Muscle layer of colon (tissue), 2 donors: ENCODE results near the gene TRIP10.
"Not testable (repeated sequence)": the region's sequence is repeated elsewhere in the genome, so short reads cannot be mapped to it uniquely, and the experiment has no call there.

Experiments used
- H3K27ac ChIP-seq: one replicate; pipeline ENCODE4 v1.7.0; 2013; ENCODE audit warnings: low read depth, mild to moderate bottlenecking, low read length, moderate library complexity
- H3K27me3 ChIP-seq, 2 donors: one replicate each; pipeline ENCODE4 v1.7.0; 2013; ENCODE audit warnings: low read length in 2 of 2, mild to moderate bottlenecking in 2 of 2; ENCODE audit not compliant: insufficient read depth in 2 of 2, control insufficient read depth in 1 of 2
- H3K36me3 ChIP-seq: one replicate; pipeline ENCODE4 v1.7.0; 2013; ENCODE audit warnings: mild to moderate bottlenecking, low read length; ENCODE audit not compliant: insufficient read depth
- H3K4me1 ChIP-seq: one replicate; pipeline ENCODE4 v1.7.0; 2013; ENCODE audit warnings: mild to moderate bottlenecking, low read length; ENCODE audit not compliant: insufficient read depth
- H3K4me3 ChIP-seq, 2 donors: one replicate each; pipeline ENCODE4 v1.7.0; 2013; ENCODE audit warnings: low read length in 2 of 2, low read depth in 1 of 2, mild to moderate bottlenecking in 1 of 2, moderate library complexity in 1 of 2
- H3K9ac ChIP-seq: one replicate; pipeline ENCODE4 v1.7.0; 2013; ENCODE audit warnings: low read length
- H3K9me3 ChIP-seq: one replicate; pipeline ENCODE4 v1.7.0; 2013; ENCODE audit warnings: mild to moderate bottlenecking, low read length
- donor health status: abdominal sarcoma.
- donor health status: Adenocarcinoma of cecum.

TRIP10 gene

DNA sequence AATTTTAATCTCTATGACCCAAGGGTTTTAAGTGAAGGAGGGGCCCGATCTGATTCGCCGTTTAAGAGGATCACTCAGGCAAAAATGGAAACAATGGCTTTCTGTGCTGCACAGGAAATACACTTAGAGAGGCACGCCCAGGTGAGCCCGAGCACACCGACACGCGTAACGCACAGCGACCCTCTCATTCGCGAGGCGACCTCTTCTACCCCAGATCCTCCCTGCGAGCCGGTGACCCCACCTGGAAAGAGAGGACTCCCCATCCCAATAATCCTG lies 27.5 kb downstream of the TRIP10 start:
- peaks cover 23 to 30% of the 10 kb centered on the region in 2 donors for H3K27me3 ChIP-seq
- no peaks in the 10 kb centered on the region for H3K9me3 ChIP-seq
- H3K36me3 ChIP-seq: no peaks in the 10 kb centered on the region
- no peak overlapping the region for H3K27ac ChIP-seq
- no peaks in the 10 kb centered on the region for H3K4me1 ChIP-seq
- no peak overlapping the region for H3K9ac ChIP-seq
- no peak overlapping the region for H3K4me3 ChIP-seq

DNA sequence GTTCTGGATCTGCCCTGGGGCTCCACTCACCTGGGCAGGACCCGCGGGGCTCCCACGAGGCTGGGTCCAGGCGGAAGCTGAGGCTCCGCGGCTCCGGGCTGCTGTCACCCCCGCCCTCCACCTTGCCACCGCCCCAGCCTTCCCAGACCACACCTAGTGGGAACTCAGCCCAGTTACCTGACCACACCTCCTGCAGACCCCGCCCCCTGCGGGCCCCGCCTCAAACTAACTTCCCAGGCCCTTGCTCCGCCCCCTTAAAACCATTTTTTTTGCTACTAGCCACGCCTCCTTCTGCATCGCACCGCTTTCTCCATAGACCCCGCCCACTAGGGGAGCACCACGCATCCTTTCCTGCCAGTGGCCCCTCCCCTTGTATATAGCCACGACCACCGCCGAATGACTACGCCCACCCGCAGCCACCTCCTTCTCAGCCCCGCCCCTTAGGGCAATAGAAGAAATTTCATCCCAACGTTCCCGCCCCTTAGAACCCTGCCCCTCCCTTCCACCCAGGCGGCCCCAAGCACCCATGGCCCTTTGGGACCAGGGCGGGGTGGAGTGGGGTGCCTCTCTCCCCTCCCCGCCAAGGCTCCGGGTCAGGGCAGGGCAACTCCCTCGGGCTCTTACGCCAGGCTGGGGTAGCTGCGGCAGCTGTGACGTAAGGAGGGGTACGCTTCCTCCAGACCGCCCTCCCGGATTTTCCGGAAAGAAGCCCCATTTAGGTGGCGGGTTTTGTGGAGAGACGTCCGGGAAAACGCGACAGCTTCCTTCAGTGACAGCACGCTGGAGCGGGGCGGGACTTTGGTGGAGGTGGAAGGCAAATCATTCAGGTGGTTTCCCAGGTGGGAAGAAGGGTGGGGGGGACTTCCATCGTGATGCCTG lies 28.1 kb downstream of the TRIP10 start, which contains the start of gene SH2D3A:
TSS of gene SH2D3A (minus strand) at position 79 of the 879 bp plus-strand sequence. CDS start 3,687 bp downstream, outside the sequence.
- Histone ChIP-seq H3K27me3 (peaks cover 23 to 32% of the 10 kb centered on the region in 2 donors), H3K9ac (no peak within 1 kb of the TSS), H3K36me3 (no peaks in the 10 kb centered on the region), H3K4me3 (no peak within 1 kb of the TSS), H3K4me1 (no peaks in the 10 kb centered on the region), H3K9me3 (no peaks in the 10 kb centered on the region), H3K27ac (no peak within 1 kb of the TSS)

- Histone ChIP-seq H3K9ac (no peak overlapping the region), H3K9me3 (no peaks in the 10 kb centered on the region), H3K4me3 (no peak overlapping the region), H3K4me1 (no peaks in the 10 kb centered on the region), H3K27me3 (peaks cover 23 to 36% of the 10 kb centered on the region in 2 donors), H3K27ac (no peak overlapping the region), H3K36me3 (no peaks in the 10 kb centered on the region)
Observed at GRCh38 chr19:6768236-6768785, 28.8 kb downstream of the TRIP10 start.

- Histone ChIP-seq H3K4me3 (no peak overlapping the region), H3K27ac (no peak overlapping the region), H3K4me1 (no peaks in the 10 kb centered on the region), H3K9me3 (no peaks in the 10 kb centered on the region), H3K9ac (no peak overlapping the region), H3K27me3 (peaks cover 23 to 36% of the 10 kb centered on the region in 2 donors), H3K36me3 (no peaks in the 10 kb centered on the region)
Observed at GRCh38 chr19:6769006-6769619, 29.6 kb downstream of the TRIP10 start.

DNA sequence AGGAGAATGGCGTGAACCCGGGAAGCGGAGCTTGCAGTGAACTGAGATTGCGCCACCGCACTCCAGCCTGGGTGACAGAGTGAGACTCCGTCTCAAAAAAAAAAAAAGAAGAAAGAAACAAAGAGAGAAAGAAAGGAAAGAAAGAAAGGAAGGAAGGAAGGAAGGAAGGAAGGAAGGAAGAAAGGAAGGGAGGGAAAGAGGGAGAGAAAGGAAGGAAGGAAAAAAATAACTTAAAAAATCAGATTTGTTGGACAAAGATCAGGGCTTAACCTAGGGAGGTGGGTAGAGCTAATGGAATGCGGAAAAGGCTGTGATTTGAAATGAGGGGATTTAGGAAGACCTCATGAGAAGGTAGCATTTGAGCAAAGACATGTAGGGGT lies 32.2 kb downstream of the TRIP10 start:
- not testable (repeated sequence) for H3K27ac ChIP-seq, H3K4me1 ChIP-seq, H3K4me3 ChIP-seq, H3K9me3 ChIP-seq, H3K36me3 ChIP-seq, H3K9ac ChIP-seq
- peaks cover 15 to 26% of the 10 kb centered on the region in 2 donors for H3K27me3 ChIP-seq

- H3K27ac ChIP-seq: no peak within 1 kb of the TSS
- no peaks in the 10 kb centered on the region for H3K9me3 ChIP-seq
- H3K27me3 ChIP-seq: peaks cover 9 to 20% of the 10 kb centered on the region in 2 donors
- H3K36me3 ChIP-seq: no peaks in the 10 kb centered on the region
- H3K4me1 ChIP-seq: no peaks in the 10 kb centered on the region
- H3K4me3 ChIP-seq: peak within 1 kb of the TSS; percentile 14 to 20
- H3K9ac ChIP-seq: no peak within 1 kb of the TSS
Observed at GRCh38 chr19:6772028-6772865, 32.8 kb downstream of the TRIP10 start, which contains the start of gene VAV1. VAV1 (plus strand) TSS chr19:6772708; CDS start chr19:6772808, 100 bp downstream.

GRCh38 chr19:6772866-6773322 lies 33.4 kb downstream of the TRIP10 start:
- H3K27me3 ChIP-seq: peaks cover 3 to 14% of the 10 kb centered on the region in 2 donors
- no peak overlapping the region for H3K27ac ChIP-seq
- no peak overlapping the region for H3K9ac ChIP-seq
- H3K4me3 ChIP-seq: peak overlapping the region; percentile 14 to 20
- no peaks in the 10 kb centered on the region for H3K36me3 ChIP-seq
- no peaks in the 10 kb centered on the region for H3K9me3 ChIP-seq
- no peaks in the 10 kb centered on the region for H3K4me1 ChIP-seq

GRCh38 chr19:6773323-6773931 lies 33.9 kb downstream of the TRIP10 start:
- Histone ChIP-seq H3K36me3 (no peaks in the 10 kb centered on the region), H3K9me3 (no peaks in the 10 kb centered on the region), H3K4me3 (peak overlapping the region in 1 of 2 donors; percentile 14), H3K4me1 (no peaks in the 10 kb centered on the region), H3K27ac (no peak overlapping the region), H3K27me3 (peaks cover 0 to 10% of the 10 kb centered on the region in 2 donors), H3K9ac (no peak overlapping the region)

DNA sequence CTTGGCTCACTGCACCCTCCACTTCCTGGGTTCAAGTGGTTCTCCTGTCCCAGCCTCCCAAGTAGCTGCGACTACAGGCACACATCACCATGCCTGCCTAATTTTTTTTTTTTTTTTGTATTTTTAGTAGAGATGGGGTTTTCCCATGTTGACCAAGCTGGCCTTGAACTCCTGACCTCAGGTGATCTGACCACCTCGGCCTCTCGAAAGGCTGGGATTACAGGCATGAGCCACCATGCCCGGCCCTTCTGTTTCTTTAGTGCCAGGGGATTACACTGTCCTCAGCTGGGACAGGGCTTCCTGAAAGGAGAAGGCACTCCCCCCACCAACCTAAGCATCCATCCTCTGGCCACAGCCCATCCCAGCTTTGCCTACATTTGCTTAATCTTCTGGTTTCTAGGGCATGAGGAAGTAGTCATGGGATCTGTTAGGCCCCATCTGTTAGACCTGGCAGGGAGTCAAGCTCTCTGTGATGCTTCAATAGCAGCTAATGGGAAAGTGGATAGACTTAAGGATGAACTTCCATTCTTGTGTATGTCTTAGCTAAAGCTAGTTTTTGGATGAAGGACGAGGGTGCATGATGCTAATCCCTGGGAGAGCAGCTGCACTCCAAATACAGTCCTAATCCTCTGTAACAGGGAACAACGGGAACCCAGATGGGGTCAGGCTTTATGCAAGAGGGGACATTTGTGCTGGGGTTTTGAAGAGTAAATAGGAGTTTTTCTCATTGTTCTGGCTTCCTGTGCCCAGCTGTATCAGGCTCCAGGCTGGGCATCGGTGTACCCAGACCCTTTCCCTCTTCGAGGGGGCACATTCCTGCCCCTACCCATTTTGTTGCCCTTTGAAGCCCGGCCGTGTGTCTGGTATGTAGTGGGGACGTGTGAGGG lies 35.6 kb downstream of the TRIP10 start:
- no peaks in the 10 kb centered on the region for H3K9me3 ChIP-seq
- H3K36me3 ChIP-seq: no peaks in the 10 kb centered on the region
- H3K4me1 ChIP-seq: no peaks in the 10 kb centered on the region
- no peak overlapping the region for H3K9ac ChIP-seq
- H3K4me3 ChIP-seq: no peak overlapping the region
- peaks cover 0 to 7% of the 10 kb centered on the region in 2 donors for H3K27me3 ChIP-seq
- no peak overlapping the region for H3K27ac ChIP-seq

- not testable (repeated sequence) for H3K4me3 ChIP-seq, H3K9me3 ChIP-seq, H3K36me3 ChIP-seq, H3K4me1 ChIP-seq, H3K27ac ChIP-seq, H3K9ac ChIP-seq, H3K27me3 ChIP-seq
Observed at GRCh38 chr19:6776045-6776444, 36.6 kb downstream of the TRIP10 start.
